K562 (cell line): ENCODE data around the gene ADGRL3. TPM values are rescaled to one million over a fixed set of nuclear protein-coding genes. Genes with fewer than 3 reads are reported as not detected.

Experiments
- ATAC-seq: fragments of 200-7000 bp; cut with Tn5 transposase; 3 replicates; pipeline ENCODE4 v1.9.1; 2020; ENCODE audit warnings: moderate library complexity
- BruUV-seq: library from RNA; stranded (reverse); fragments of 400-500 nt; replicated peaks from 2 replicates; lab custom pipeline; 2021; lab: Mats Ljungman, UMichigan
- CTCF ChIA-PET: fragments of 300-600 bp; formaldehyde crosslinking; extraction: SDS; loops from one replicate; lab custom pipeline; 2021; ENCODE audit warnings: low intra/inter-chr PET ratio; lab: Yijun Ruan, JAX
- POLR2A ChIA-PET: fragments of 300-600, 350-650 bp; sonication (Branson Sonifier 250); formaldehyde crosslinking; extraction: SDS; loops from one replicate; lab custom pipeline; 2021; ENCODE audit warnings: antibody characterized with exemption, inconsistent platforms; lab: Yijun Ruan, JAX
- DNase-seq, 4 experiments: peaks; one replicate each; pipeline versions ENCODE4 v3.0.0 to v3.0.0-alpha.2; 2011 to 2018; ENCODE audit warnings: low spot score in 3 of 4, mixed read lengths in 3 of 4; ENCODE audit errors: extremely low read depth in 1 of 4
- FAIRE-seq: peaks from 2 replicates; lab custom pipeline; 2011; peaks lifted over from hg19 to GRCh38; lab: Jason Lieb, UNC
- H2AFZ ChIP-seq: 2 replicates; pipeline ENCODE4 v1.6.0; 2011; ENCODE audit warnings: low read depth, low read length, control low read depth, inconsistent platforms
- H3K27ac ChIP-seq: fragments of 200-600 bp; 3 replicates; pipeline ENCODE4 v1.8.0; 2011; ENCODE audit warnings: low read depth, mild to moderate bottlenecking, control low read depth, inconsistent platforms, low read length, moderate library complexity, mixed read lengths; ENCODE audit errors: extremely low read depth
- H3K27me3 ChIP-seq, 2 experiments: fragments of 300-600 bp in 1 of 2; 2 replicates in 1 of 2; 3 replicates in 1 of 2; pipeline versions ENCODE4 v1.6.0 to v1.8.0; 2011; ENCODE audit warnings: inconsistent platforms in 2 of 2, low read length in 2 of 2, mild to moderate bottlenecking in 1 of 2, mixed read lengths in 1 of 2, moderate library complexity in 1 of 2; ENCODE audit not compliant: control insufficient read depth in 2 of 2, insufficient read depth in 2 of 2
- H3K36me3 ChIP-seq: fragments of 300-600 bp; 3 replicates; pipeline ENCODE4 v1.8.0; 2011; ENCODE audit warnings: mild to moderate bottlenecking, low read length, inconsistent platforms; ENCODE audit not compliant: control insufficient read depth, insufficient read depth
- H3K4me1 ChIP-seq, 2 experiments: fragments of 200-600 bp in 1 of 2; replicated peaks in 1 of 2; 2 replicates in 1 of 2; 3 replicates in 1 of 2; pipeline versions ENCODE4 v1.5.1 to v1.8.0; 2011; ENCODE audit warnings: inconsistent platforms in 2 of 2, low read length in 2 of 2, mild to moderate bottlenecking in 1 of 2, mixed read lengths in 1 of 2, moderate library complexity in 1 of 2; ENCODE audit not compliant: control insufficient read depth in 2 of 2, insufficient read depth in 2 of 2
- H3K4me2 ChIP-seq: 2 replicates; pipeline ENCODE4 v1.6.1; 2011; ENCODE audit warnings: low read length, control low read depth, inconsistent platforms, mixed read lengths; ENCODE audit not compliant: insufficient read depth
- H3K4me3 ChIP-seq: fragments of 200-600 bp; sonication (generic), shearing (Covaris generic); 2 replicates; pipeline ENCODE4 v1.5.1; 2016; ENCODE audit warnings: control low read depth, inconsistent platforms
- H3K79me2 ChIP-seq: fragments of 200-600 bp; 3 replicates; pipeline ENCODE4 v1.8.0; 2011; ENCODE audit warnings: low read length, inconsistent platforms; ENCODE audit not compliant: control insufficient read depth, insufficient read depth
- H3K9ac ChIP-seq, 2 experiments: 2 replicates each; pipeline versions ENCODE4 v1.6.0 to v1.6.1; 2011; ENCODE audit warnings: low read depth in 2 of 2, low read length in 2 of 2, control low read depth in 1 of 2, inconsistent platforms in 1 of 2, mild to moderate bottlenecking in 1 of 2, mixed read lengths in 1 of 2; ENCODE audit not compliant: insufficient read depth in 1 of 2
- H3K9me1 ChIP-seq: one replicate; pipeline ENCODE4 v1.6.0; 2011; ENCODE audit warnings: inconsistent platforms, mild to moderate bottlenecking, low read length, moderate library complexity; ENCODE audit not compliant: control insufficient read depth, insufficient read depth
- H3K9me3 ChIP-seq: replicated peaks from 2 replicates; pipeline ENCODE4 v1.5.1; 2011; ENCODE audit warnings: low read depth, low read length, inconsistent platforms; ENCODE audit not compliant: control insufficient read depth, insufficient read depth
- H4K20me1 ChIP-seq: replicated peaks from 2 replicates; pipeline ENCODE4 v1.6.1; 2011; ENCODE audit warnings: low read length, inconsistent platforms, mixed read lengths; ENCODE audit not compliant: control insufficient read depth, insufficient read depth
- CEBPG ChIP-seq, 3 experiments: fragments of 200-800 bp in 1 of 3; sonication (Bioruptor generic) in 1 of 3; sonication (generic) in 1 of 3; formaldehyde crosslinking in 1 of 3; IDR thresholded peaks in 2 of 3; conservative IDR thresholded peaks in 1 of 3; 2 replicates each; pipeline versions ENCODE4 v1.6.1 to v1.8.0; 2016 to 2022; ENCODE audit warnings: missing compliant biosample characterization in 2 of 3, missing genetic modification characterization in 2 of 3, mild to moderate bottlenecking in 1 of 3, missing genetic modification reagents in 1 of 3
- CXXC5 ChIP-seq: fragments of 250-450 bp; sonication (Bioruptor Pico); IDR thresholded peaks from 2 replicates; pipeline ENCODE4 v1.8.0; 2022; ENCODE audit warnings: inconsistent platforms, mild to moderate bottlenecking, moderate library complexity
- HOXB6 ChIP-seq: fragments of 250-450 bp; sonication (Bioruptor Pico); IDR thresholded peaks from 2 replicates; pipeline ENCODE4 v1.5.1; 2022; ENCODE audit warnings: mild to moderate bottlenecking, borderline replicate concordance
- PRMT5 ChIP-seq: sonication (generic); formaldehyde crosslinking; IDR thresholded peaks from 2 replicates; pipeline ENCODE4 v1.5.0; 2020; ENCODE audit warnings: missing genetic modification reagents
- RAD51 ChIP-seq: fragments of 450-650 bp; IDR thresholded peaks from 2 replicates; pipeline ENCODE4 v1.7.1; 2016; ENCODE audit warnings: low read depth, mild to moderate bottlenecking, borderline replicate concordance
- TAF9B ChIP-seq: fragments of 450-650 bp; IDR thresholded peaks from 2 replicates; pipeline ENCODE4 v1.6.1; 2018; ENCODE audit warnings: mild to moderate bottlenecking; ENCODE audit not compliant: partially characterized antibody
- ZC3H8 ChIP-seq: fragments of 450-650 bp; IDR thresholded peaks from 2 replicates; pipeline ENCODE4 v1.6.1; 2017
- ZNF354B ChIP-seq: fragments of 250-450 bp; sonication (Bioruptor Pico); IDR thresholded peaks from 2 replicates; pipeline ENCODE4 v1.4.0; 2020
- WGBS: fragments of 100-300 bp; shearing (Covaris generic); methylation state at CpG from one replicate; pipeline ENCODE4 v1.1.6; 2016; ENCODE audit warnings: low coverage, mixed read lengths; ENCODE audit not compliant: insufficient coverage; ENCODE audit errors: missing lambda C conversion rate; 5-methylcytosine and 5-hydroxymethylcytosine counted together
- in situ Hi-C: fragments of 300-500 bp; cut with MboI; formaldehyde crosslinking; loops from 4 replicates; pipeline ENCODE4 v1.15.0; 2018; ENCODE audit warnings: inconsistent platforms, mixed read lengths
- intact Hi-C: fragments of 100-400 bp; cut with micrococcal nuclease; formaldehyde crosslinking; loops from 2 replicates; pipeline ENCODE4 v1.14.2; 2022
- polyA plus RNA-seq, 8 experiments: library from polyadenylated mRNA; depleted of rRNA in 4 of 8; stranded (reverse) in 5 of 8; unstranded in 3 of 8; fragments of >200 nt; fragmentation: Nextera tagmentation in 2 of 8; fragmentation: Illumina TruSeq in 1 of 8; extraction: Ambion mirVana in 2 of 8; extraction: Trizol in 1 of 8; gene quantifications; 2 replicates each; pipeline versions ENCODE4 v1.2.1 to v1.2.3, GENCODE V29; 2011 to 2014; ENCODE audit warnings: inconsistent platforms in 1 of 8, missing spikeins in 1 of 8
- total RNA-seq, 7 experiments: library from RNA; depleted of rRNA in 6 of 7; stranded (reverse); fragments of >200 nt in 6 of 7; fragmentation: Illumina TruSeq in 2 of 7; extraction: Trizol in 2 of 7; gene quantifications; 2 replicates each; pipeline versions ENCODE4 v1.2.1 to v1.2.3, GENCODE V29; 2011 to 2021; ENCODE audit warnings: low replicate concordance in 1 of 7

ADGRL3 gene
- total and polyA plus RNA-seq, 9 of the 15 experiments (the other 6 are each of a cell fraction or from before 2014, with no cell fraction given), result 0.03 to 0.14 (median 0.04) TPM; not detected in 2

DNA sequence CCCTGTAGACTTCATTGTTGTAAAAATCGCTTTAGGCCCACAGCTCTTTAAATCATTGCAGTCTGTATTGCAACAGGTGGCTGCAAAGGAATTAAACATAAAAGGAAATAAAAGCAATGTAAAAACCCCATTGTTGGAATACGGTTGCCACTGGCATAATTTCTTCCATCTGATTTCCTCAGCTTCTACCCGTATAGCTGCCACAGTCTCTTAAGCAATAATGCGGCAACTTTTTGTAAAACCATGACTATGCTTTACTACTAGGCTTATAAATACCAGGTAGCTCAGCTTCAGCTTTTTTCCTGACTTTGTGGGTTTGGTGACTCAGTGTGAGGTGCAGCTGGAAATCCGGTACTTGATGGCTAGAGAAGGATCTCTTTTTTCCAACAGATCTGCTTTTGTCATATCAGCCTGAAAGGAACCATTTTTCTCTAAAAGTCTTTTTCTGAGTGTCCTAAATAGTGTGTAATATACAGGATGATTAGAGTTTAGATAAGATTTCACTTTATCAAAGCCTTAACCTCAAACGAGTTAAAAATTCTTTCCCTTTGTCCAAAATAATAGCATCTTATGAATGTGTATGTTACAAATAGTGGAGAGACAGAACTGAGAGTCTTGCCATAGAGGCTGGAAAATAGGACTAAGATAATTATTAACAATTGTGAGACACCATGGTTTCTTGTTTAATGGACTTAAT, 268.0 kb downstream of the ADGRL3 start:
- H3K4me3 ChIP-seq, result no peak overlapping the region
- BruUV-seq, result no TSS peak
- no peak for ATAC-seq
- no peak overlapping the region for H2AFZ ChIP-seq
- no peaks in the 10 kb centered on the region for H3K36me3 ChIP-seq
- in situ Hi-C loops, result no loop called here
- intact Hi-C loops, result no loop called here
- H3K4me1 ChIP-seq, result no peaks in the 10 kb centered on the region
- no peak overlapping the region for H3K27ac ChIP-seq
- 3% methylated on average over 6 of the region's 6 CpGs for WGBS
- no peak for DNase-seq
- TF ChIP-seq TAF9B (no peak), ZNF354B (CRISPR knock-in tag) (no peak), PRMT5 (CRISPR knock-in tag) (no peak), ZC3H8 (no peak), CEBPG (CRISPR knock-in tag; IDR thresholded peaks at IDR 0.05) (no peak), CEBPG (tag; conservative IDR thresholded peaks at IDR 0.05 in 1 of 2, IDR thresholded peaks at IDR 0.05 in 1 of 2) (no peak), RAD51 (no peak), CXXC5 (no peak), HOXB6 (CRISPR knock-in tag) (no peak)
- H3K27me3 ChIP-seq, result no peaks in the 10 kb centered on the region
- H4K20me1 ChIP-seq, result no peaks in the 10 kb centered on the region
- H3K9me1 ChIP-seq, result no peaks in the 10 kb centered on the region
- FAIRE-seq, result no peak
- no peaks in the 10 kb centered on the region; the same call in 1 of the 2 replicates for H3K9me3 ChIP-seq
- H3K79me2 ChIP-seq, result no peaks in the 10 kb centered on the region
- CTCF ChIA-PET, result no interaction called here
- POLR2A ChIA-PET, result no interaction called here
- H3K4me2 ChIP-seq, result no peak overlapping the region
- H3K9ac ChIP-seq, result no peak overlapping the region
